Measurements from ENCODE around the gene ARV1.
"Not testable (repeated sequence)": the region's sequence is repeated elsewhere in the genome, so short reads cannot be mapped to it uniquely, and the experiment has no call there.

The ARV1 gene

GRCh38 chr1:230976825-230977747, 1.8 kb upstream of the ARV1 start:
- DNase-seq: peak; percentile 53

- no peak for DNase-seq
Observed at GRCh38 chr1:230977761-230978490, 968 bp upstream of the ARV1 start.

- no peak for DNase-seq
Observed at GRCh38 chr1:230979389-230979716, 459 bp downstream of the ARV1 start.

GRCh38 chr1:230979952-230980351, 1.1 kb downstream of the ARV1 start:
- no peak for DNase-seq

- no peak for DNase-seq
Observed at GRCh38 chr1:230982696-230983095, 3.8 kb downstream of the ARV1 start.

- no peak for DNase-seq
Observed at GRCh38 chr1:230983811-230984210, 4.9 kb downstream of the ARV1 start.

- DNase-seq: not testable (repeated sequence)
Observed at GRCh38 chr1:230984622-230985515, 6.0 kb downstream of the ARV1 start.

- DNase-seq: no peak
Observed at GRCh38 chr1:230985711-230986110, 6.8 kb downstream of the ARV1 start.

- no peak for DNase-seq
Observed at GRCh38 chr1:230986976-230987375, 8.1 kb downstream of the ARV1 start.

- no peak for DNase-seq
Observed at GRCh38 chr1:230987448-230987847, 8.6 kb downstream of the ARV1 start.

GRCh38 chr1:230992100-230992774, 13.3 kb downstream of the ARV1 start:
- no peak for DNase-seq

- no peak for DNase-seq
Observed at GRCh38 chr1:230994860-230995259, 16.0 kb downstream of the ARV1 start.

GRCh38 chr1:231000201-231000600, 21.3 kb downstream of the ARV1 start:
- DNase-seq: no peak

GRCh38 chr1:231000639-231001038, 21.7 kb downstream of the ARV1 start:
- DNase-seq: no peak

- no peak for DNase-seq
Observed at GRCh38 chr1:231001892-231002291, 23.0 kb downstream of the ARV1 start.

GRCh38 chr1:231007535-231007934, 28.6 kb downstream of the ARV1 start:
- DNase-seq: not testable (repeated sequence)

GRCh38 chr1:231011360-231011759, 32.5 kb downstream of the ARV1 start:
- no peak for DNase-seq

- DNase-seq: no peak
Observed at GRCh38 chr1:231011963-231012362, 33.1 kb downstream of the ARV1 start.

- no peak for DNase-seq
Observed at GRCh38 chr1:231013391-231014015, 34.6 kb downstream of the ARV1 start.

- no peak for DNase-seq
Observed at GRCh38 chr1:231016234-231016633, 37.3 kb downstream of the ARV1 start.

GRCh38 chr1:231016966-231017365, 38.1 kb downstream of the ARV1 start:
- DNase-seq: no peak

- DNase-seq: no peak
Observed at GRCh38 chr1:231019711-231020110, 40.8 kb downstream of the ARV1 start.
